ENCODE measurements around the gene PEMT.

The PEMT gene

DNA sequence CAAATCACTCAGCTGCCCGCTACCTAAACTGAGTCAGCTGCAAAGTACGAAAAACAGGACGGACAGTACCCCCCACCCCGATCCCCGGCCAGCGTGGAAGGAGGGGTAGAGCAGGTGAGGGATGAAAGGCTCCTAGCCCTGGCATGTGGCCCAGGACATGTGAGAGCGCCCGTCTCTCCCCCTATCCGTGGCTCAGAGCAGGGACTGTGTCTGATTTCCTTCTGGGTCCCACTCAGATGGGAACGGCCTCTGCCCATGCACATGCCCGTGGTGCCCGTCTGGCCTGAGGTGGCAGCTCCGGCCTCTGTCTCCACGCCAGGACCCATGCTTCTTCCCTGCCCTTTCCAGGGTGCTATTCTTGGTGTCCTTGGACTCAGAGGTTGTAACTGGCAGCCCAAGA lies 65.1 kb downstream of the PEMT start:
- Mint-ChIP-seq H3K27ac (no peak overlapping the region), H3K4me1 (no peaks in the 10 kb centered on the region), H3K9me3 (no peaks in the 10 kb centered on the region), H3K4me3 (no peak overlapping the region), H3K36me3 (no peaks in the 10 kb centered on the region)
- no peak for ATAC-seq
- DNase-seq (ENCODE audit: low spot score in 2 of 2): no peak

- H3K4me3 Mint-ChIP-seq: no peak overlapping the region
- H3K4me1 Mint-ChIP-seq: no peaks in the 10 kb centered on the region
- DNase-seq (ENCODE audit: low spot score in 2 of 2) (no peak), ATAC-seq (no peak)
- no peaks in the 10 kb centered on the region for H3K36me3 Mint-ChIP-seq
- H3K27ac Mint-ChIP-seq: no peak overlapping the region
- H3K9me3 Mint-ChIP-seq: no peaks in the 10 kb centered on the region
Observed at GRCh38 chr17:17525956-17526355, 65.6 kb downstream of the PEMT start.

GRCh38 chr17:17525311-17525710 lies 66.2 kb downstream of the PEMT start:
- no peak for DNase-seq (ENCODE audit: low spot score in 2 of 2)
- Mint-ChIP-seq H3K27ac (peak overlapping the region; percentile 43), H3K4me3 (no peak overlapping the region), H3K4me1 (no peaks in the 10 kb centered on the region), H3K9me3 (no peaks in the 10 kb centered on the region), H3K36me3 (no peaks in the 10 kb centered on the region)
- no peak for ATAC-seq

DNA sequence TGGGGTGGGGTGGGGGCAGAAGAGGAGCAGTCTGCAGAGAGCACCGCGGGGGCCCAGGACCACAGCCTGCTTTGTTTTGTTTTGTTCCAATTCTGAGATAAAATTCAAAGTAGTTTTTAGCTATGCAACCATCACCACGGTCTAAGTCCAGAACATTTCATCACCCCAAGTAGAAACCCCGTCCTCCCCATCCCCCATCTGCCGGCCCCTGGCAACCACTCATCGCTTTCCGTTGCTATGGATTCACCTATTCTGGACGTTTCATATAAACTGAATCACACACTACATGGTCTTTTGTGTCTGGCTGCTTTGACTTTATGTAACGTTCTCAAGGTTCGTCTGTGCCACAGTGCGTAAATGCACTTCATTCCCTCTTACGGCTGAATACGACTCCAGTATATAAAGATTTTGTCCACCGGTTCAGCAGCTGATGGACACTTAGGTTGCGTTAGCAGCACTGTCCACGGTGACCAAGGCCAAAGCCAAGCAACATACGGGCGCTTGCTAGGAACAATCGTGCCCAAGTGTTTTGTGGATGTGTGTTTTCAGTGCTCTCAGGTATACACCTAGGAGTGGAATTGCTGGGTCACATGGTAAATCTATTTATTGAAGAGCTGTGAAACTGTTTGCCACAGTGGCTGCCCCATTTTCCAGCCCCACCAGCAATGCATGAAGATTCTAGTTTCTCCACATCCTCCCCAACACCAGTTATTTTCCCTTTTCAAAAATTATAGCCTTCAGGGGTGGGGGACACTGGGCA lies 67.6 kb downstream of the PEMT start:
- ATAC-seq (no peak), DNase-seq (ENCODE audit: low spot score in 2 of 2) (no peak)
- no peaks in the 10 kb centered on the region for H3K4me1 Mint-ChIP-seq
- no peaks in the 10 kb centered on the region for H3K36me3 Mint-ChIP-seq
- no peak overlapping the region for H3K4me3 Mint-ChIP-seq
- no peak overlapping the region for H3K27ac Mint-ChIP-seq
- no peaks in the 10 kb centered on the region for H3K9me3 Mint-ChIP-seq

GRCh38 chr17:17523001-17523730 lies 68.3 kb downstream of the PEMT start:
- DNase-seq (ENCODE audit: low spot score in 2 of 2) (no peak), ATAC-seq (no peak)
- Mint-ChIP-seq H3K36me3 (no peaks in the 10 kb centered on the region), H3K9me3 (no peaks in the 10 kb centered on the region), H3K4me3 (no peak overlapping the region), H3K4me1 (no peaks in the 10 kb centered on the region), H3K27ac (no peak overlapping the region)

DNA sequence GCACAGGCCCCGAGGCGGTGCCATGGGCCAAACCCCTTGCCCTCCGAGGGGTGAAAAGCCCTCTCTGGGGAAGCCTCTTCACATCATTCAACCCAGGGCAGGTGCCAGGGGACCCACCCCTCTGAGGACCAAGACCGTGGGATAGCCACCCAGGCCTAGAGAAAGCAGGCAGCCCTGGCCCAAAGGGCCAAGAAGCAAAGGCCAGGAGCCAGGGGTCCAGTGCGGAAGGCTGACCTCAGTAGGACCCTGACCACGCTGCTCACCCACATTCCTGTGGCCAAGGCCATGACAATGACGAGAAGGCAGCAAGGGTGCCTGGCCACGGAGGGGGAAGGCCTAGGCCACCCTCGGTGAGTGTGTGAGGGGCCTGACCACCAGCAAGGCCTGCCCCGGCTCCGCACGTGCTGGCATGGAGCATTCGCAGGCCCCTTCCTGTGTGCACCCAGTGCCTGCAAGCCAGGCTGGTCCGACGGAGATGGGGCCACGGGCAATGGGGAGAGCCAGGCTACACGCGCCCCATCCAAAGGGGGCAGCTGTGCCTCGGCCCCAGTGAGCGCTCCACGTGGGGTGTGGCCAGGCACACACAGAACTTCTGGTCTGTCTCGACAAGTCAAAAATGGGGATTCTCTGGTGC lies 70.8 kb downstream of the PEMT start:
- no peak overlapping the region for H3K4me3 Mint-ChIP-seq
- H3K4me1 Mint-ChIP-seq: no peaks in the 10 kb centered on the region
- H3K9me3 Mint-ChIP-seq: no peaks in the 10 kb centered on the region
- no peak overlapping the region for H3K27ac Mint-ChIP-seq
- H3K36me3 Mint-ChIP-seq: no peaks in the 10 kb centered on the region
- no peak for ATAC-seq
- DNase-seq (ENCODE audit: low spot score in 2 of 2): no peak

GRCh38 chr17:17519886-17520285 lies 71.6 kb downstream of the PEMT start:
- no peaks in the 10 kb centered on the region for H3K36me3 Mint-ChIP-seq
- DNase-seq (ENCODE audit: low spot score in 2 of 2): no peak
- H3K27ac Mint-ChIP-seq: no peak overlapping the region
- H3K4me3 Mint-ChIP-seq: no peak overlapping the region
- ATAC-seq: no peak
- H3K4me1 Mint-ChIP-seq: no peaks in the 10 kb centered on the region
- no peaks in the 10 kb centered on the region for H3K9me3 Mint-ChIP-seq

DNA sequence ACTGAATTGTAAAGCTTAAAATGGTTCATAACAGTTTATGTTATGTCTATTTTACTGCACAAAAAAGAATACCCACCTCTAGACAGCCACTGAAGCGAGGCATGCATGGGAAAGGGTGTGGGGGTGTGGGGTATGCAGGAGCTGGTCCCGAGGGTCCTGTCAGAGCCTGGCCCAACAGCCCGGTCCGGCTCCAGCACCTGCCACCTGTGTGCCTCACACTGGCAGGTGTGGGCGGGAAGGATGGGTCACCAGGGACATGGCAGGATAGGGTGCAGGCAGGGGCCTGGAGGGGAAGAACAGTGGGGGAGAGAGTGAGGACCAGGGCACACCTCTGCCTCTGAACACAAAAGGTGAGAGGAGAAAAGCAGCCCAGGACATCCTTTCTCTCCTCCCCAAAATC lies 72.6 kb downstream of the PEMT start:
- H3K4me3 Mint-ChIP-seq: no peak overlapping the region

DNA sequence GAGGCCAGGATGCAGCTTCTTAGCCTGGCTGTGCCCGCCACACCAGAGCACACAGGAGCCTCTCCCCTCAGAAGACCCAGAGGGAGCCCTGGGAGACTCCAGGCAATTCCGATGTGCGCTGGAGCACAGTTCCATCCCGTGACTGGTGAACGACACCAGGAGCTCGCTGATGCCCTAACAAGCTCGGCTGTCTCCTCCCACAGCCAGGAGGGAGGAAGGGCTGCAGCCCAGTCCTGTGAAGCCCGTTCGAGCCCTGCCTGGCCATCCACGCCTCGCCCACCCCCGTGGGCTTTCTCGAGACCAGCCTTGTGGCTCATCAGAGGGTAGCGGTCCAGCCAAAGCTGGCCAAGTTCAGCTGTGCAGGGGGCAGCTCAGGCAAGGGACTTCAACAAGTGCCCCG lies 73.5 kb downstream of the PEMT start:
- DNase-seq (ENCODE audit: low spot score in 2 of 2): no peak
- ATAC-seq: no peak
- no peak overlapping the region for H3K4me3 Mint-ChIP-seq
- no peaks in the 10 kb centered on the region for H3K9me3 Mint-ChIP-seq
- no peak overlapping the region for H3K27ac Mint-ChIP-seq
- H3K4me1 Mint-ChIP-seq: no peaks in the 10 kb centered on the region
- no peaks in the 10 kb centered on the region for H3K36me3 Mint-ChIP-seq

More for the DNA sequence above, 72.6 kb downstream of the PEMT start:
- no peak overlapping the region for H3K27ac Mint-ChIP-seq
- ATAC-seq (no peak), DNase-seq (ENCODE audit: low spot score in 2 of 2) (no peak)
- no peaks in the 10 kb centered on the region for H3K4me1 Mint-ChIP-seq
- no peaks in the 10 kb centered on the region for H3K9me3 Mint-ChIP-seq
- H3K36me3 Mint-ChIP-seq: no peaks in the 10 kb centered on the region

DNA sequence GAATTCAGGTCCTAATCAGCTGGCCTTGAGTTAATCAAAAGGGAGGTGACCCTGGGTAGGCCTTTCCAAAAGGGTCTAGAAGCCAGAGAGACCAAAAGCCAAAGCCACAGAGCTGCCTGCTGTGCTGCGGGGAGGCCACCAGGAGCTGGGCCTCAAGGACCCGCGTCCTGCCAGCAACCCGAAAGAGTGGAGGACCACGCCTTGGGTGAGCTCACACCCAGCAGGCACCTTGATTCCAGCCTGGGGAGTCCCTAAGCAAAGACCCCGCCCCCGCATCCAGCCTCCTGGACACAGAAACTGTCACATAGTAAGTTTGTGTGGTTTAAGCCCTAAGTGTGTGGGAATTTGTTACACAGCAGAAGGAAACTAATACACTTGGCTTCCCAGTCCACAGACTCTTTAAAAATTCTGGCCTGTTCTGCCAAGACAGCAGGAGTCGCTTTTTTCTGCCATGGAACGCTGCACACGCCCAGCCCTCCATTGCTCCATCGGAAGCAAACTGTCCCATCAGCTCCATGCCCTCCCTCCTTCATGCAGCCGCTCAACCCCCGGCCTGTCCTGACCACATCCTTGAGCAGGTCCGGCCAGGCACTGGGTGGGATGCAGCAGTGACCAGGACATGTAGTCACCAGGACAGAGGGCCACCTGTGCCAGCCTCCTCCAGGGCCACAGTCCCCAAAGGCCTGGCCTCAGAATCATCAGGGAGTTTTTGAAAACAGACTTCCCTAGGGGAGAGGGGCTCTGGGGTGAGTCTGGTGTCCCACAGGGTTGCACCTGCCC lies 74.4 kb downstream of the PEMT start:
- no peak for DNase-seq (ENCODE audit: low spot score in 2 of 2)
- Mint-ChIP-seq H3K9me3 (no peaks in the 10 kb centered on the region), H3K4me3 (no peak overlapping the region), H3K27ac (peak overlapping the region; percentile 41), H3K36me3 (no peaks in the 10 kb centered on the region), H3K4me1 (peaks cover 2% of the 10 kb centered on the region)
- ATAC-seq: no peak

GRCh38 chr17:17515934-17516930 lies 75.3 kb downstream of the PEMT start:
- Mint-ChIP-seq H3K27ac (peak overlapping the region; percentile 41), H3K36me3 (no peaks in the 10 kb centered on the region), H3K4me1 (peaks cover 7% of the 10 kb centered on the region), H3K4me3 (no peak overlapping the region), H3K9me3 (no peaks in the 10 kb centered on the region)
- ATAC-seq (no peak), DNase-seq (ENCODE audit: low spot score in 2 of 2) (no peak)

- Mint-ChIP-seq H3K27ac (peak overlapping the region; percentile 41), H3K4me1 (peaks cover 17% of the 10 kb centered on the region), H3K4me3 (no peak overlapping the region), H3K36me3 (no peaks in the 10 kb centered on the region), H3K9me3 (no peaks in the 10 kb centered on the region)
- DNase-seq (ENCODE audit: low spot score in 2 of 2) (no peak), ATAC-seq (no peak)
Observed at GRCh38 chr17:17514993-17515933, 76.2 kb downstream of the PEMT start.

- no peak for ATAC-seq
- H3K27ac Mint-ChIP-seq: peak overlapping the region; percentile 1
- no peaks in the 10 kb centered on the region for H3K36me3 Mint-ChIP-seq
- H3K9me3 Mint-ChIP-seq: no peaks in the 10 kb centered on the region
- DNase-seq (ENCODE audit: low spot score in 2 of 2): no peak
- peaks cover 24% of the 10 kb centered on the region for H3K4me1 Mint-ChIP-seq
- no peak overlapping the region for H3K4me3 Mint-ChIP-seq
Observed at GRCh38 chr17:17514361-17514992, 77.0 kb downstream of the PEMT start.

Data from stimulated activated effector memory CD8-positive, alpha-beta T cell treated with anti-CD3 and anti-CD28 coated beads, Interleukin-12 subunit alpha, Interleukin-12 subunit beta, amount 100 ng/mL, for 72 hours (primary cell).